ENCODE measurements around the gene SLC6A15.

SLC6A15 gene

GRCh38 chr12:84912198-84913128 lies at the start of gene SLC6A15:
SLC6A15 (minus strand) TSS chr12:84912799; CDS start chr12:84892120, 20,679 bp downstream.
- no peaks in the 10 kb centered on the region for H3K36me3 ChIP-seq (ENCODE audit: control insufficient read depth, insufficient read depth, low read length)
- peak within 1 kb of the TSS; percentile 67 for H3K9ac ChIP-seq (ENCODE audit: low read length)
- H3K27ac ChIP-seq (ENCODE audit: low read depth, low read length): no peak within 1 kb of the TSS
- H3K9me3 ChIP-seq (ENCODE audit: control insufficient read depth, insufficient read depth, low read depth, low read length): no peaks in the 10 kb centered on the region
- H3K4me1 ChIP-seq (ENCODE audit: control insufficient read depth, insufficient read depth, low read length): peaks cover 4% of the 10 kb centered on the region; the same call in 1 of the 2 replicates
- H3K4me3 ChIP-seq (ENCODE audit: low read depth, low read length): peak within 1 kb of the TSS; percentile 88
- H3K27me3 ChIP-seq (ENCODE audit: control insufficient read depth, insufficient read depth, low read length): peaks cover 22% of the 10 kb centered on the region

GRCh38 chr12:84960918-84961317 lies 48.3 kb upstream of the SLC6A15 start:
- Histone ChIP-seq H3K4me3 (ENCODE audit: low read depth, low read length) (no peak overlapping the region), H3K4me1 (ENCODE audit: control insufficient read depth, insufficient read depth, low read length) (no peaks in the 10 kb centered on the region; the same call in 1 of the 2 replicates), H3K9ac (ENCODE audit: low read length) (no peak overlapping the region), H3K9me3 (ENCODE audit: control insufficient read depth, insufficient read depth, low read depth, low read length) (no peaks in the 10 kb centered on the region), H3K27ac (ENCODE audit: low read depth, low read length) (no peak overlapping the region), H3K27me3 (ENCODE audit: control insufficient read depth, insufficient read depth, low read length) (no peaks in the 10 kb centered on the region), H3K36me3 (ENCODE audit: control insufficient read depth, insufficient read depth, low read length) (no peaks in the 10 kb centered on the region)

DNA sequence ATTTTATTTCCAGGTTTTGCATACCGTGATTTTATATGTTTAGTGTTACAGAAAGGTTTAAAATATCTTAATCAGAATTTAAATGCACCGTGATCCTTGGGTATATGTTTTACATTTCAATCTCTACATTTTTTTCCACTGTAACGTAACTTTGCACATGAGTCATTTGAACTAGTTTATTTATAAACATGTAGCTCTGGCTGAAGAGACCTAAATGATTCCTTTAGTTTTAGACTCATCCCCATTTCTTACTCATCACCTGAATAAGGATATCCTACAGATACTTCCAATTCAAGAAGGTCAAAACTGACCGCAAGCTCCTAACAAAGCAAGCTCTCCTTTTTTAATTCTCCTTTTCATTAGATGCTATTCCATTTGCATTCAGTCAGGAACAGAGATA lies 42.7 kb upstream of the SLC6A15 start:
- Histone ChIP-seq H3K9me3 (ENCODE audit: control insufficient read depth, insufficient read depth, low read depth, low read length) (no peaks in the 10 kb centered on the region), H3K9ac (ENCODE audit: low read length) (no peak overlapping the region), H3K4me3 (ENCODE audit: low read depth, low read length) (no peak overlapping the region), H3K27me3 (ENCODE audit: control insufficient read depth, insufficient read depth, low read length) (no peaks in the 10 kb centered on the region), H3K27ac (ENCODE audit: low read depth, low read length) (no peak overlapping the region), H3K36me3 (ENCODE audit: control insufficient read depth, insufficient read depth, low read length) (no peaks in the 10 kb centered on the region), H3K4me1 (ENCODE audit: control insufficient read depth, insufficient read depth, low read length) (no peaks in the 10 kb centered on the region)

GRCh38 chr12:84954415-84954814 lies 41.8 kb upstream of the SLC6A15 start:
- no peak overlapping the region for H3K27ac ChIP-seq (ENCODE audit: low read depth, low read length)
- H3K27me3 ChIP-seq (ENCODE audit: control insufficient read depth, insufficient read depth, low read length): no peaks in the 10 kb centered on the region
- H3K9ac ChIP-seq (ENCODE audit: low read length): no peak overlapping the region
- H3K4me1 ChIP-seq (ENCODE audit: control insufficient read depth, insufficient read depth, low read length): no peaks in the 10 kb centered on the region
- no peaks in the 10 kb centered on the region for H3K9me3 ChIP-seq (ENCODE audit: control insufficient read depth, insufficient read depth, low read depth, low read length)
- no peak overlapping the region for H3K4me3 ChIP-seq (ENCODE audit: low read depth, low read length)
- no peaks in the 10 kb centered on the region for H3K36me3 ChIP-seq (ENCODE audit: control insufficient read depth, insufficient read depth, low read length)

DNA sequence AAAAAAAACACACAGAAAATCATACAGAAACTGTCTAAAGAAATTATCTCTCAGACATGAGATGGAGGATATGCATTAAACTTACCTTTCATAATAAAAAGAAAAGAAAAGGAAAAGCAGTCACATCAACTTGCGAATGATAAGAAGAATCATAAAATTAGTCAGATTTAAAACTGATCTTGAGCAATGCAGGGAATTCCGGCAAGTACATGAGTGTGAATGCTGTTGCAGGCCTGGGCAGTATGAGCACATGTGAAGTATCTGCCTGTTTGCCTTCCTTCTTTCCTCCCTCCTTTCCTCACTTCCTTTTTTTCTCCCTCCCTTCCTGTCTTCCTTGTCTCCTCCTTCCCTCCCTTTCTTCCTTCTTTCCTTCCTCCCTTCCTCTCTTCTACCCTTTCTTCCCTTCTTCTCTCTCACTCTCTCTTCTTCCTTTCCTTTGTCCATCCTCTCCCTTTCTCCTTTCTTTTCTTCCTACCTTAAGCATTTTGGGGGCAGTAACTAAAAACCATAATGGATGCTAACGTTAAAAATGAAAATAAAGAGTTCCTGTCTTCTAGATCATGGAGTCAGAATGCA lies 38.5 kb upstream of the SLC6A15 start:
- Histone ChIP-seq H3K9me3 (ENCODE audit: control insufficient read depth, insufficient read depth, low read depth, low read length) (no peaks in the 10 kb centered on the region), H3K27me3 (ENCODE audit: control insufficient read depth, insufficient read depth, low read length) (no peaks in the 10 kb centered on the region), H3K9ac (ENCODE audit: low read length) (no peak overlapping the region), H3K36me3 (ENCODE audit: control insufficient read depth, insufficient read depth, low read length) (no peaks in the 10 kb centered on the region), H3K4me1 (ENCODE audit: control insufficient read depth, insufficient read depth, low read length) (no peaks in the 10 kb centered on the region), H3K4me3 (ENCODE audit: low read depth, low read length) (no peak overlapping the region), H3K27ac (ENCODE audit: low read depth, low read length) (no peak overlapping the region)

GRCh38 chr12:84946753-84947152 lies 34.2 kb upstream of the SLC6A15 start:
- H3K9ac ChIP-seq (ENCODE audit: low read length): no peak overlapping the region

DNA sequence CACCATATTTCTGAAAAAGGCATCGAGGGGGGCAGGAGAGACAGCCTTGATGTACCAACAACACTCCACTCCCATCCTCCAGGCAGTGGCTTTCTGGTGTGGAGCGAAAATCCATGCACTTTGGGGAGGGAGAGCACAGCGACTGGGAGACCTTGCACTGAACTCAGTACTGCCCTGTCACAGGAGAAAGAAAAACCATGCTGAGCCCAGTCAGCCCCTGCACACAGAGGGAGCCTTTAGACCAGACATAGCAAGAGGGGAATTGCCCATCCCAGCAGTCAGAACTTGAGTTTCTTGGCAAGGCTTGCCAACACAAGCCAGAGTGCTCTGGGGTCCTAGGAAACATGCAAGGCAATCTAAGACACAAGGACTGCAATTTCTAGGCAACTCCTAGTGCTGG lies 24.8 kb upstream of the SLC6A15 start:
- Histone ChIP-seq H3K9me3 (ENCODE audit: control insufficient read depth, insufficient read depth, low read depth, low read length) (no peaks in the 10 kb centered on the region), H3K9ac (ENCODE audit: low read length) (no peak overlapping the region), H3K27ac (ENCODE audit: low read depth, low read length) (no peak overlapping the region), H3K36me3 (ENCODE audit: control insufficient read depth, insufficient read depth, low read length) (no peaks in the 10 kb centered on the region), H3K4me3 (ENCODE audit: low read depth, low read length) (no peak overlapping the region), H3K27me3 (ENCODE audit: control insufficient read depth, insufficient read depth, low read length) (no peaks in the 10 kb centered on the region), H3K4me1 (ENCODE audit: control insufficient read depth, insufficient read depth, low read length) (no peaks in the 10 kb centered on the region)

More at GRCh38 chr12:84946753-84947152, 34.2 kb upstream of the SLC6A15 start:
- H3K36me3 ChIP-seq (ENCODE audit: control insufficient read depth, insufficient read depth, low read length): no peaks in the 10 kb centered on the region
- H3K4me3 ChIP-seq (ENCODE audit: low read depth, low read length): no peak overlapping the region
- H3K9me3 ChIP-seq (ENCODE audit: control insufficient read depth, insufficient read depth, low read depth, low read length): no peaks in the 10 kb centered on the region
- H3K27ac ChIP-seq (ENCODE audit: low read depth, low read length): no peak overlapping the region
- no peaks in the 10 kb centered on the region for H3K4me1 ChIP-seq (ENCODE audit: control insufficient read depth, insufficient read depth, low read length)
- no peaks in the 10 kb centered on the region for H3K27me3 ChIP-seq (ENCODE audit: control insufficient read depth, insufficient read depth, low read length)

- Histone ChIP-seq H3K27ac (ENCODE audit: low read depth, low read length) (no peak overlapping the region), H3K4me3 (ENCODE audit: low read depth, low read length) (no peak overlapping the region), H3K9me3 (ENCODE audit: control insufficient read depth, insufficient read depth, low read depth, low read length) (no peaks in the 10 kb centered on the region), H3K36me3 (ENCODE audit: control insufficient read depth, insufficient read depth, low read length) (no peaks in the 10 kb centered on the region), H3K27me3 (ENCODE audit: control insufficient read depth, insufficient read depth, low read length) (no peaks in the 10 kb centered on the region), H3K9ac (ENCODE audit: low read length) (no peak overlapping the region), H3K4me1 (ENCODE audit: control insufficient read depth, insufficient read depth, low read length) (no peaks in the 10 kb centered on the region)
Measured at GRCh38 chr12:84929501-84929900, 16.9 kb upstream of the SLC6A15 start.

DNA sequence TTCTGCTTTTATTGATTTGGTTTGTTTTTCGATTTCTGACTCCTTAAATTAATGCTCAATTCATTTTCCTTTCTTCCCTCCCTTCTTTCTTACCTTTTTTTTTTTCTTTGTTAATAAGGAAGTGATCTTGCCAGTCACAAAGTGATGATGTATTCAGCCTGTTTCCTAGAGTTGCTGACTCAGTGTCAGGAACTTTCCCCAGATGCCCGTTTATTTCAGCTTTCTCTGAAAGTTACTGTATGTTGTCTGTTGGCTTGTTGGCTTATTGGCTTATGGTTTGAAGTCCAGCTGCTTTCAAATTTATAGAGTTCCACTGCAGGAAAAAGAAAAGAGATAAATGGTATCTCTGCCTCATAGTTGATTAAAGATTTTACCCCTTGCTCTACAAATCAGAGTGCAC lies 12.4 kb upstream of the SLC6A15 start:
- Histone ChIP-seq H3K4me3 (ENCODE audit: low read depth, low read length) (no peak overlapping the region), H3K9ac (ENCODE audit: low read length) (no peak overlapping the region), H3K4me1 (ENCODE audit: control insufficient read depth, insufficient read depth, low read length) (no peaks in the 10 kb centered on the region), H3K9me3 (ENCODE audit: control insufficient read depth, insufficient read depth, low read depth, low read length) (no peaks in the 10 kb centered on the region), H3K36me3 (ENCODE audit: control insufficient read depth, insufficient read depth, low read length) (no peaks in the 10 kb centered on the region), H3K27me3 (ENCODE audit: control insufficient read depth, insufficient read depth, low read length) (no peaks in the 10 kb centered on the region), H3K27ac (ENCODE audit: low read depth, low read length) (no peak overlapping the region)

GRCh38 chr12:84922693-84923092 lies 10.1 kb upstream of the SLC6A15 start:
- Histone ChIP-seq H3K9me3 (ENCODE audit: control insufficient read depth, insufficient read depth, low read depth, low read length) (no peaks in the 10 kb centered on the region), H3K4me3 (ENCODE audit: low read depth, low read length) (no peak overlapping the region), H3K9ac (ENCODE audit: low read length) (no peak overlapping the region), H3K27me3 (ENCODE audit: control insufficient read depth, insufficient read depth, low read length) (no peaks in the 10 kb centered on the region), H3K36me3 (ENCODE audit: control insufficient read depth, insufficient read depth, low read length) (no peaks in the 10 kb centered on the region), H3K4me1 (ENCODE audit: control insufficient read depth, insufficient read depth, low read length) (no peaks in the 10 kb centered on the region), H3K27ac (ENCODE audit: low read depth, low read length) (no peak overlapping the region)

- Histone ChIP-seq H3K27me3 (ENCODE audit: control insufficient read depth, insufficient read depth, low read length) (no peaks in the 10 kb centered on the region), H3K36me3 (ENCODE audit: control insufficient read depth, insufficient read depth, low read length) (no peaks in the 10 kb centered on the region), H3K9me3 (ENCODE audit: control insufficient read depth, insufficient read depth, low read depth, low read length) (no peaks in the 10 kb centered on the region), H3K4me3 (ENCODE audit: low read depth, low read length) (no peak overlapping the region), H3K4me1 (ENCODE audit: control insufficient read depth, insufficient read depth, low read length) (no peaks in the 10 kb centered on the region), H3K9ac (ENCODE audit: low read length) (no peak overlapping the region), H3K27ac (ENCODE audit: low read depth, low read length) (no peak overlapping the region)
Measured at GRCh38 chr12:84920331-84920730, 7.7 kb upstream of the SLC6A15 start.

Data from HUES6 (cell line).